Measurements from ENCODE around the gene ACBD4.
"Not testable (repeated sequence)": the region's sequence is repeated elsewhere in the genome, so short reads cannot be mapped to it uniquely, and the experiment has no call there.

The ACBD4 gene

GRCh38 chr17:45119964-45120363, 15.5 kb upstream of the ACBD4 start:
- no peak for DNase-seq (ENCODE audit: low spot score)

DNA sequence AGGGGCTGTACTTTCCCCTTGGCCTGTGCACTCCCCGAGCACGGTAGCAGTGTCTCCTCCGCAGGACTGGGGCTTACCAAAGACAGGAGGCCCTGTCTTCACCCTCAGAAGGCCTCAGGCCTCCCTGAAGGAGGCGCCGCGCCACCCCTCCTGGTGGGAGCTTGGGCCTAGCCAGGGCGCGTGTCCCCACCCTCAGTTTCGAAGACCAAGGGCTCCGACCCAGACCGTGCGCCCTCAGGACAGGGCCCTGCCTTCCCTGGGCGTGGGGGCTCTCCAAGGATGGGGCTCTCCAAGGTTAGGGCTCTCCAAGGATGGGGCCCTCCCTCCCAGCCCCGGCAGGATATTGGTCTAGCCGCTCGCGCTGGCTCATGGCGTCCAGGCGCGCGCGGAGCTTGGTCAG, 14.9 kb upstream of the ACBD4 start:
- DNase-seq (ENCODE audit: low spot score): no peak

DNA sequence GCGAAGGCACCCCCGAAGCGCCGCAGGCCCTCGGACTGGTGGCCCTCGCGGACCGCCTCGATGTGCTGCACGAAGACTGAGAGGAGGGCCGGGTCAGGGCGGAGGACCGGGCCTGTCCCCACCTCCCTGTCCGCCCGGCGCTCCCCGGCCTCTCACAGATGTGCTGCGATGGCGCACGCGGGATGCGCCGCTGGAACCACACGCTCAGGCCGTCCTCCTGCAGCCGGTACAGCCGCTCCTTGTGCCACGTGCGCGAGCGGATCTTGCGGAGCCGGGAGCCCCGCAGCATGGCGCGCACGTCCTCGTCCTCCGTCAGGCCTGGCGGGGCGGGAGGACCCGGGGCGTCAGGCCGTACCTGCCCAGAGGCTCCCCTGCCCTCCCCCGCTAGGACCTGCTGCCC, 14.4 kb upstream of the ACBD4 start:
- DNase-seq (ENCODE audit: low spot score): no peak

DNA sequence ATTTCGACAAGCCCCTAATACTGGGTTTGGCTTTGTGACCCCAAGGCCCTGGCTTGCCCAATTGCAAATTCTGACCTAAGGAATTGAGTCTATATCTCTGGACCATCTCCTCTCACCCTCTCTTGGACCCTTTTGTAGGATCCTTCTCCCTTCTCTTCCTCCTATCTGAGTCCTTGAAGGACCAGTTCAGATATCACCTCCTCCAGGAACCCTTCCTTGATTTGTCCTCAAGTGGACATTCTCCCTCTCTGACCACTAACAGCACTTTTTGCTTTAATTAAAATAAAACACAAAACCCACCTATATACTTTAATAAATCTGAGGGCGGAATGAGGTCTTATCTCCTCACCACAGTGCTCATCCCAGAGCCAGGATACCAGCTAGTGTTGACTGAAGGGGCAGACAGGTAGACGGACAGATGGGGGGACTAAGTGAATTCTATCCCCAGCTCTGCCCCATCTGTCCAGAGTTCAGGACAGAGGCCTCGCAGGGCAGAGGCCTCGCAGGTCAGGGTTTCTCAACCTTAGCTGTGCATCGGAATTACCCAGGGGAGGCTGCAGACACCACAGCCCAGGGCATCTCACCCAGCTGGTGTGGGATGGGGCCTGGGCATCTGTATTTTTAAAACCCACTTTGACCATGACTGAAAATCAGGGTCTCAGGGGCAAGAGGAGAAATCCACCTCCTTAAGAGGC, 12.3 kb upstream of the ACBD4 start:
- DNase-seq (ENCODE audit: low spot score): no peak

DNA sequence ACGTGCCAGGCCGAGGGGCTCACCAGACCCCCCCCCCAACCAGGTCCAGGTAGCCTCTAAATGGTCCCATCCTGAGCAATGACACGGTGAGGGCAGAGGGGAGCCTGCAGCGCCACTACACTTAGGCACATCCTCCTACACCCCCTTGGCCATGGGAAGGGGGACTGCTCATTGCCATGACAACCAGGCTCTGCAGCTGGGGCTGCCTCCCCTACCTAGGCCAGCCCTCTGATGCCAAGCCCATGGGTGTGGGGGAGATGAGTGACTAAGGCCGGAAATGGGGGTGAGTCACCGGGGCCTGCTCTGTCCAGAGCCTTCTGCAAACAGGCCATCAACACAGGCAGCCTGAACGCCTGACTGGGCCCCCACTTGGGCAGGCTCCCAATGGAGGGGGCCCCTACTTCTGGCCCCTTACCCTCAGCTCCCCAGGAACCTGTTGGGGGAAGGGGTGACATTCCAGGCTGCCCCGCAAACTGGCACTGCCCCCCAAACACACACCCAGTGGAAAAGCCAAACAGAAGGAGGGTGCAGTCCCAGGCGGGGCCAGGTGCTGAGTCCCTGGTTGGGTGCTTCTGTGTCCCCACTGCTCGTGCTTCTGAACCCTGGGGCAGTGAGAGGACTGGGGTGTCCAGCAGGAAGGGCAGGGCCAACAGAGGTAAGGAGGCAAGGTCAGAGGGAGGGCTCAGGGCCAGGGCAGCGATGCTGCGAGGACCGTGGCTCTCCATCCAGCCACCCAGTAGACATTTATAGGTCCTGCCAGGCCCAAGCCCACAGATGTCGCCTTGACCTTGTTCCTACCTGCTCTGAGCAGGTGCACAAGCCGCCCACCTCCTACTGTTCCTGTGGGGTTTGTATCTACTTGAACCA, 11.3 kb upstream of the ACBD4 start:
- peak; percentile 22 for DNase-seq (ENCODE audit: low spot score)

DNA sequence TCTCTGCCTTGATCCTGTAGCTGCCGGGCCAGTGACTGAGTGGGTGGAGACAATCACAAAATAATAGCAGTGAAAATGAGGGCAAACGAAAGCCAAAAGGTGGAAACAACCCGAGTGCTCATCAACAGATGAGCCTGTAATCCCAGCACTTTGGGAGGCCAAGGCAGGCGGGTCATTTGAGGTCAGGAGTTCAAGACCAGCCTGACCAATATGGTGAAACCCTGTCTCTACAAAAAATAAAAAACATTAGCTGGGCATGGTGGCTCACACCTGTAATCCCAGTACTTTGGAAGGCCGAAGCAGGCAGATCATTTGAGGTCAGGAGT, 10.7 kb upstream of the ACBD4 start:
- not testable (repeated sequence) for DNase-seq (ENCODE audit: low spot score)

- no peak for DNase-seq (ENCODE audit: low spot score)
Measured at GRCh38 chr17:45125509-45125908, 10.0 kb upstream of the ACBD4 start.

- DNase-seq (ENCODE audit: low spot score): no peak
Measured at GRCh38 chr17:45127207-45127547, 8.3 kb upstream of the ACBD4 start.

GRCh38 chr17:45127548-45128300, 7.8 kb upstream of the ACBD4 start:
- DNase-seq (ENCODE audit: low spot score): no peak

- no peak for DNase-seq (ENCODE audit: low spot score)
Measured at GRCh38 chr17:45128331-45128730, 7.2 kb upstream of the ACBD4 start.

DNA sequence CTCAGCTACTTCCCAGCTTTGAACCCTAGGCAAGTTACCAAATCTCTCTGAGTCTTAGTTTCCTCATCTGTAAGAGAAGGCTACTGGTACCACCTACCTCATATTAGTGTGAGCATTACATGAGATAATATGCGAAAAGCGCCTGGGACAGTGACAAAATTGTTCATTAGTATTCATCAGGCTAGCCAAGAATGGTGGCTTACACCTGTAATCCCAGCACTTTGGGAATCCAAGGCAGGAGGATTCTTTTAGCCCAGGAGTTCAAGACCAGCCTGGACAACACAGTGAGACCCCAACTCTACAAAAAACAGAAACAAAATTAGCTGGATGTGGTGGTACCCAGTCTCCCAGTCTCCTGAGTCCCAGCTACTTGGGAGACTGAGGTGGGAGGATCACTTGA, 6.5 kb upstream of the ACBD4 start:
- no peak for DNase-seq (ENCODE audit: low spot score)

GRCh38 chr17:45129426-45129939, 6.0 kb upstream of the ACBD4 start:
- DNase-seq (ENCODE audit: low spot score): no peak

GRCh38 chr17:45129940-45130680, 5.4 kb upstream of the ACBD4 start:
- no peak for DNase-seq (ENCODE audit: low spot score)

- DNase-seq (ENCODE audit: low spot score): no peak
Measured at GRCh38 chr17:45130681-45131615, 4.5 kb upstream of the ACBD4 start.

GRCh38 chr17:45131616-45132319, 3.7 kb upstream of the ACBD4 start:
- DNase-seq (ENCODE audit: low spot score): peak; percentile 52

DNA sequence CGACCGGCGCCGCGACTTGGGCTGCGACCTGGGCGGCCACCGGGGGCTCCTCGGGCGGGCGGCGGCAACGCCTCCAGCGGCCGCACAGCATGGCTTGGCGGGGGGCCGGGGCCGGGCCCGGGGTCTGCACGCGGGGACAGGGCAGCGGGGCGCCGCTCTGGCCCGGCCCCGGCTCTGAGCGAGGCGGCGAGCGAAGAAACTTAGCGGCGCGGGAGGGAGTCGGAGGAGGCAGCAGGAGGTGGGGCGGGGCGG, 3.2 kb upstream of the ACBD4 start, which contains the start of gene PLCD3:
TSS of gene PLCD3 (minus strand) at position 196 of the 252 bp plus-strand sequence. CDS start at position 91, 105 bp downstream.
- no peak for DNase-seq (ENCODE audit: low spot score)

DNA sequence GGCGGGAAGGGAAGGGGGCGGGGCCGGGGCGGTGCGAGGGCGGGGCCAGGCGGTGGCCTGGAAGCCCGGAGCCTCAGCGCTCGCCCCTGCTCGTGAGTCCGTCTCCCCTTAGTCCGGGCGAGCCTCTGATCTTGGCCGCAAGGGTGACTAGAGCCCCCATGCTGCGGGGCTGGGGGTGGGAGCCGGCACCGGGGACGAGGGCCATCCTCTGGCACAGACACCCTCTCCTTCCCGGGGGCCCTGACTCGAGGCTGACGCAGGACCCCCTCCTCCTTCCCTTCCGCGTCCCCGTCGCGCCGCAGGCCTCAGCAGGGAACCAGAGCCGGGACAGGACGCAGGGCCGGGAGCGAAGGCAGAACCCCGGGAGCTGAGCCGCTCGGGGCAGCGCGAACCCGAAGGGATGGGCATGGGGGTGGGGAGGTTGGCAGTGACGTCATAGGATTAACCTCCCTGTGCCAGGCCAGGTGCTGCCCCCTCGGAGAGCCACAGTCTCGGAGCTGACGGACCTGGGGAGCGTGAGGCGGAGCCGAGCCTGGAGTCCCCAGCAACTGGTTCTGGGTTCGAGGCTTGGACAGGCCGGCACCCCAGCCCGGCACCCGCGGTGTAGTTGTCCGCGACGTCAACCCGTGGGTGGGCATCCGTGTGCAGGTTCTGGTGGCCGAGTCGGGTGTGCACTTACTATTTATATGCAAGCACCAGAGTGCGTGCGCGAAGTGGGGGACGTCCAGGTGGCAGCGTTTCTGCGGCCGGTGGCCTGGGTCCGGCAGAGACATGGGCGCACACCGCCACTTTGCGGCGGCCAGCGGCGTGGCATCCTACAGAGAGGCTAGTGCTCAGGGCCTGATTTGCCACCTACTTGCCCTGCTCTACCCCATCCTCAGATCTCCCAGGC, 2.7 kb upstream of the ACBD4 start:
- peak; percentile 73 for DNase-seq (ENCODE audit: low spot score)

DNA sequence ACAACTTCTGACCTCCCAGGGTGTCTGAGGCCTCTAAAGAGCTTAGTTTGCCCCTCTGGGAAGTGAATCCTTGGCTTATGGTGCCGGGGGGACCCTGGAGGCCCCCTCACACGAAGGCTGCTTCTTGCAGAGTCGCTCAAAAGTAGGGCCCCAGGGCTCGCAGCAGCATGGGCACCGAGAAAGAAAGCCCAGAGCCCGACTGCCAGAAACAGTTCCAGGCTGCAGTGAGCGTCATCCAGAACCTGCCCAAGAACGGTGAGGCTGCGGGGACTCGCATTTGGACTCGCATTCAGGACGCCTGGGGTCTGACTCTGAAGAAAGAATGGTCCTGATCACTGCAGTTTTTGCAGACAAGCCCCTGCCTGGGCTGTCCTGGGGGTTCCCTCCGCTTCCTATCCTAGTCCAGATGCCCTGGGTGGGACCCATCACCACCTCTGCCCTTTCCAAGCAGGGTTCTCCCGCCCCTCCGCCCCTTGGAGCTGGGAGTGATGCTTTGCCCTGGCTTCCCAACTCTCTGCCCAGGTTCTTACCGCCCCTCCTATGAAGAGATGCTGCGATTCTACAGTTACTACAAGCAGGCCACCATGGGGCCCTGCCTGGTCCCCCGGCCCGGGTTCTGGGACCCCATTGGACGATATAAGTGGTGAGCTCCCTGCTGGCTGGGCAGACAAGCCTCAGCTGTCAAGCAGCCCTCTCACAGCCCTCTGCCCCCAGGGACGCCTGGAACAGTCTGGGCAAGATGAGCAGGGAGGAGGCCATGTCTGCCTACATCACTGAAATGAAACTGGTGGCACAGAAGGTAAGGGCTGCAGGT, 698 bp downstream of the ACBD4 start:
- no peak for DNase-seq (ENCODE audit: low spot score)
